Neuronal stem cell (in vitro differentiated cells): Measurements from ENCODE around the gene MPG.

Experiments used
- DNase-seq: peaks from one replicate; pipeline ENCODE4 v3.0.0-alpha.2; 2013; ENCODE audit warnings: low spot score
- H2AFZ ChIP-seq: one replicate; pipeline ENCODE4 v1.6.1; 2013; ENCODE audit warnings: mild to moderate bottlenecking, low read length, inconsistent platforms
- H2AK5ac ChIP-seq: 2 replicates; pipeline ENCODE4 v1.6.1; 2013; ENCODE audit warnings: low read depth, mild to moderate bottlenecking, inconsistent platforms, low read length, moderate library complexity, mixed read lengths
- H2BK120ac ChIP-seq: 2 replicates; pipeline ENCODE4 v1.6.1; 2013; ENCODE audit warnings: low read depth, mild to moderate bottlenecking, inconsistent platforms, low read length, moderate library complexity, mixed read lengths
- H2BK12ac ChIP-seq: one replicate; pipeline ENCODE4 v1.6.1; 2013; ENCODE audit warnings: low read length, inconsistent platforms
- H2BK15ac ChIP-seq: 2 replicates; pipeline ENCODE4 v1.6.1; 2013; ENCODE audit warnings: mild to moderate bottlenecking, low read length, inconsistent platforms, mixed read lengths
- H2BK5ac ChIP-seq: one replicate; pipeline ENCODE4 v1.6.1; 2013; ENCODE audit warnings: inconsistent platforms, mild to moderate bottlenecking, low read length, moderate library complexity
- H3K14ac ChIP-seq: one replicate; pipeline ENCODE4 v1.6.1; 2013; ENCODE audit warnings: low read length, inconsistent platforms
- H3K18ac ChIP-seq: 2 replicates; pipeline ENCODE4 v1.6.1; 2013; ENCODE audit warnings: low read length, inconsistent platforms
- H3K23ac ChIP-seq: 2 replicates; pipeline ENCODE4 v1.6.1; 2013; ENCODE audit warnings: low read depth, mild to moderate bottlenecking, mixed read lengths, low read length, inconsistent platforms; ENCODE audit not compliant: poor library complexity
- H3K27ac ChIP-seq: replicated peaks from 3 replicates; pipeline ENCODE4 v1.5.1; 2013; ENCODE audit warnings: low read length, inconsistent platforms
- H3K27me3 ChIP-seq, 3 experiments: 2 replicates each; pipeline ENCODE4 v1.6.1; 2013; ENCODE audit warnings: low read length in 3 of 3, mild to moderate bottlenecking in 2 of 3, inconsistent platforms in 1 of 3, low read depth in 1 of 3, mixed read lengths in 1 of 3, moderate library complexity in 1 of 3; ENCODE audit not compliant: control insufficient read depth in 3 of 3, insufficient read depth in 3 of 3
- H3K36me3 ChIP-seq, 2 donors: replicated peaks in 1 of 2; 2 replicates each; pipeline ENCODE4 v1.6.1; 2013; ENCODE audit warnings: low read length in 2 of 2; ENCODE audit not compliant: control insufficient read depth in 2 of 2, insufficient read depth in 2 of 2
- H3K4ac ChIP-seq: 2 replicates; pipeline ENCODE4 v1.6.1; 2013; ENCODE audit warnings: inconsistent platforms, mild to moderate bottlenecking, low read length, moderate library complexity
- H3K4me1 ChIP-seq, 2 donors: 1 replicate in 1 of 2; 2 replicates in 1 of 2; pipeline ENCODE4 v1.6.1; 2013; ENCODE audit warnings: low read length in 2 of 2, low read depth in 1 of 2; ENCODE audit not compliant: control insufficient read depth in 2 of 2, insufficient read depth in 1 of 2
- H3K4me2 ChIP-seq: one replicate; pipeline ENCODE4 v1.6.1; 2013; ENCODE audit warnings: mild to moderate bottlenecking, low read length, inconsistent platforms; ENCODE audit not compliant: insufficient read depth, poor library complexity, severe bottlenecking
- H3K4me3 ChIP-seq, 2 donors: 2 replicates each; pipeline ENCODE4 v1.5.1; 2013; ENCODE audit warnings: low read length in 2 of 2, mild to moderate bottlenecking in 2 of 2, inconsistent platforms in 1 of 2, moderate library complexity in 1 of 2
- H3K79me1 ChIP-seq: one replicate; pipeline ENCODE4 v1.6.1; 2013; ENCODE audit warnings: low read depth, mild to moderate bottlenecking, inconsistent platforms, low read length, moderate library complexity
- H3K9ac ChIP-seq: one replicate; pipeline ENCODE4 v1.6.1; 2013; ENCODE audit warnings: mild to moderate bottlenecking, low read depth, low read length, inconsistent platforms; ENCODE audit not compliant: poor library complexity
- H3K9me3 ChIP-seq, 2 donors: replicated peaks in 1 of 2; 2 replicates each; pipeline versions ENCODE3 to v1.6.1; 2013; ENCODE audit warnings: low read length in 2 of 2, mild to moderate bottlenecking in 2 of 2, inconsistent platforms in 1 of 2, low read depth in 1 of 2, mixed read lengths in 1 of 2, moderate library complexity in 1 of 2; ENCODE audit not compliant: control insufficient read depth in 2 of 2, insufficient read depth in 1 of 2
- H4K8ac ChIP-seq: one replicate; pipeline ENCODE4 v1.6.1; 2013; ENCODE audit warnings: low read depth, mild to moderate bottlenecking, inconsistent platforms, low read length, moderate library complexity
- H4K91ac ChIP-seq: one replicate; pipeline ENCODE4 v1.6.1; 2013; ENCODE audit warnings: low read length, low read depth, mild to moderate bottlenecking, inconsistent platforms; ENCODE audit not compliant: poor library complexity
- WGBS, 2 donors: extraction: QIAGEN DNeasy Blood & Tissue Kit; methylation state at CpG; one replicate each; pipeline ENCODE4 v1.1.7; 2013; ENCODE audit warnings: missing lambda C conversion rate in 2 of 2, mixed read lengths in 1 of 2; ENCODE audit not compliant: insufficient read length in 2 of 2, insufficient replicate concordance in 1 of 2; ENCODE audit errors: extremely low coverage in 2 of 2; 5-methylcytosine and 5-hydroxymethylcytosine counted together

The MPG gene

DNA sequence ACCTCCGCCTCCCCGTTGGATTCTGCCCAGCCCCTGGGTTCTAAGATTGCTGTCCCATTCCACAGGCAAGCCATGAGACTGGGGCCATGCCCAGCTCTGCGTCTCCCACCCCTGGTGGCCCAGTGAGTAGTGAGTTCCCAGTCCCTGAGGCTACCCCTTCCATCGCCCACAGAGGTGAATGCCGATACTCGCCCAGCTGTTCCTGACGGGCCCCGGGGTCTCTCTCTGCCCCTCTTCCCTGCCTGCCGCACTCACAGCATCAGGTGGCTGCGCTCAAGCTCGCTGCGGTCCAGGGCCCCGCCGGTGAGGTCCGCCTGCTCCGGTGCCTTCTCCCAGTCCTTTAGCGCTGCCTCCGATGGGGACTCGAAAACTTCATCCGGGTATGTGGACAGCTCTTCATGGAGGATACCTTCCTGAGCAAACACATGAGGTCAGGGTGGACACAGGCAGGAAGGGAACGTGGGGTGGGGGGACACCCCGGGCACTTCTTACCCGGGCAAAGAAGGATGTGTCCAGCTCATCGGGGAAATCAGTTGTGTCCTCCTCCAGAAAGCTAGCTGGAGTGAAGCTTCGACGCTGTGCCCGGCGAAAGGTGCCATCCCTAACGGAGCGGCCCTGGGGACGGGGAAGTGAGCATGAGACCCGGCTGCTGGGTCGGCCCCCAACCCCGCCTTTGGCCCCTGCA, 15.6 kb upstream of the MPG start:
- no peak overlapping the region for H3K4ac ChIP-seq
- H4K91ac ChIP-seq = no peak overlapping the region
- no peak overlapping the region for H3K18ac ChIP-seq
- H3K9me3 ChIP-seq = no peaks in the 10 kb centered on the region
- H3K27me3 ChIP-seq = no peaks in the 10 kb centered on the region
- no peak overlapping the region for H3K4me2 ChIP-seq
- no peak overlapping the region for H2BK5ac ChIP-seq
- H2BK15ac ChIP-seq = no peak overlapping the region
- H3K27ac ChIP-seq = no peak overlapping the region
- no peaks in the 10 kb centered on the region for H3K79me1 ChIP-seq
- H3K23ac ChIP-seq = no peak overlapping the region
- H2AFZ ChIP-seq = no peak overlapping the region
- H3K36me3 ChIP-seq = peaks cover 56 to 71% of the 10 kb centered on the region in 2 donors
- H2BK12ac ChIP-seq = no peak overlapping the region
- H3K4me3 ChIP-seq = no peak overlapping the region
- H2BK120ac ChIP-seq = no peak overlapping the region
- DNase-seq = no peak
- H2AK5ac ChIP-seq = no peak overlapping the region
- H3K14ac ChIP-seq = no peak overlapping the region
- WGBS, 2 donors = no CpG with 5 or more reads among the region's 34 CpGs
- H4K8ac ChIP-seq = no peak overlapping the region
- H3K9ac ChIP-seq = no peak overlapping the region
- peaks cover under 1 to 2% of the 10 kb centered on the region in 2 donors for H3K4me1 ChIP-seq

DNA sequence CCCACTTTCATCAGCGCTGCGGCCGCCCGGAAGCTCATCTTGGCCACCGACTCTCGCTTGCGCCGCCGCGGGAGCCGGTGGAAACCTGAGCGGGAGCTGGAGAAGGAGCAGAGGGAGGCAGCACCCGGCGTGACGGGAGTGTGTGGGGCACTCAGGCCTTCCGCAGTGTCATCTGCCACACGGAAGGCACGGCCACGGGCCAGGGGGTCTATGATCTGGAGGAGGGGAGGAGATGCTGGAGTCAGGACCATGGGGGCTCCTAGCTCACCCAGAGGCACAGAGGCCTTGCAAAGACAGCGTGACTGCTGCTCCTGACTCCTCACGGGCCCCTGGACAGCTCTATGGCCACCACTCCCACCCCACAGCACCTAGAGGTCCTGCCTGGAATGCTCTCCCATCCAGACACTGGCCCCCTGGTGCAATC, 15.0 kb upstream of the MPG start:
- WGBS, 2 donors = no CpG with 5 or more reads among the region's 21 CpGs
- H3K4me2 ChIP-seq = no peak overlapping the region
- H4K91ac ChIP-seq = no peak overlapping the region
- no peak overlapping the region for H2BK120ac ChIP-seq
- peaks cover 52 to 65% of the 10 kb centered on the region in 2 donors for H3K36me3 ChIP-seq
- H3K9me3 ChIP-seq = no peaks in the 10 kb centered on the region
- H3K18ac ChIP-seq = no peak overlapping the region
- no peak overlapping the region for H3K4me3 ChIP-seq
- H3K4me1 ChIP-seq = peaks cover 1 to 7% of the 10 kb centered on the region in 2 donors
- H3K79me1 ChIP-seq = peaks cover 3% of the 10 kb centered on the region
- H3K23ac ChIP-seq = no peak overlapping the region
- no peak overlapping the region for H3K27ac ChIP-seq
- H3K27me3 ChIP-seq = no peaks in the 10 kb centered on the region
- no peak for DNase-seq
- no peak overlapping the region for H2BK5ac ChIP-seq
- no peak overlapping the region for H3K4ac ChIP-seq
- no peak overlapping the region for H2AFZ ChIP-seq
- no peak overlapping the region for H3K14ac ChIP-seq
- H2BK15ac ChIP-seq = no peak overlapping the region
- no peak overlapping the region for H2AK5ac ChIP-seq
- no peak overlapping the region for H3K9ac ChIP-seq
- no peak overlapping the region for H2BK12ac ChIP-seq
- no peak overlapping the region for H4K8ac ChIP-seq

DNA sequence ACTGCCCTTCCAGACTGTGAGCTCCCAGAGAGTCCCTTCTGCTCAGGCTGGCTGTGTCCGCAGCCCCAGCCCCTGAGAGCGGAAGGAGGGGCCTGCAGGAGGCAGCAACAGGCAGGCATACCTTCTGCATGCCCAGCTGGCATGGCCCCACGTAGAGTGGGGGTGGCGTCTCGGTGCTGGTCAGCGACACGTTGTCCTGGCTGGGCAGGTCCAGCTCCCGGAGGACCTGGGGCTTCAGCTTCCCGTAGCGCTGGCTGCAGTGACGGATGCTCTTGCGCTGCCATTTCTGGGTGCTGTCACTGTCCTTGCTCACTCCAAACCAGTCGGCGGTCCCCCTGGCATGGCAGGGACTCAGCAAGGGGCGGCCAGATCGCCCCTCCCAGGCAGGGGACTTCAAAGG, 14.6 kb upstream of the MPG start:
- no peak overlapping the region for H3K4me2 ChIP-seq
- H3K14ac ChIP-seq = no peak overlapping the region
- peaks cover 47 to 61% of the 10 kb centered on the region in 2 donors for H3K36me3 ChIP-seq
- H2BK15ac ChIP-seq = no peak overlapping the region
- H2BK12ac ChIP-seq = no peak overlapping the region
- no peak overlapping the region for H3K4me3 ChIP-seq
- no peak overlapping the region for H3K23ac ChIP-seq
- H3K79me1 ChIP-seq = peaks cover 3% of the 10 kb centered on the region
- H3K27ac ChIP-seq = no peak overlapping the region
- no peak overlapping the region for H3K9ac ChIP-seq
- no peak overlapping the region for H3K18ac ChIP-seq
- H2BK120ac ChIP-seq = no peak overlapping the region
- no peak overlapping the region for H2AFZ ChIP-seq
- no peak overlapping the region for H2AK5ac ChIP-seq
- no peak overlapping the region for H4K8ac ChIP-seq
- no peak overlapping the region for H3K4ac ChIP-seq
- no peaks in the 10 kb centered on the region for H3K27me3 ChIP-seq
- no CpG with 5 or more reads among the region's 16 CpGs for WGBS, 2 donors
- no peak overlapping the region for H2BK5ac ChIP-seq
- H4K91ac ChIP-seq = no peak overlapping the region
- H3K9me3 ChIP-seq = no peaks in the 10 kb centered on the region
- no peak for DNase-seq
- H3K4me1 ChIP-seq = peaks cover 6 to 12% of the 10 kb centered on the region in 2 donors

DNA sequence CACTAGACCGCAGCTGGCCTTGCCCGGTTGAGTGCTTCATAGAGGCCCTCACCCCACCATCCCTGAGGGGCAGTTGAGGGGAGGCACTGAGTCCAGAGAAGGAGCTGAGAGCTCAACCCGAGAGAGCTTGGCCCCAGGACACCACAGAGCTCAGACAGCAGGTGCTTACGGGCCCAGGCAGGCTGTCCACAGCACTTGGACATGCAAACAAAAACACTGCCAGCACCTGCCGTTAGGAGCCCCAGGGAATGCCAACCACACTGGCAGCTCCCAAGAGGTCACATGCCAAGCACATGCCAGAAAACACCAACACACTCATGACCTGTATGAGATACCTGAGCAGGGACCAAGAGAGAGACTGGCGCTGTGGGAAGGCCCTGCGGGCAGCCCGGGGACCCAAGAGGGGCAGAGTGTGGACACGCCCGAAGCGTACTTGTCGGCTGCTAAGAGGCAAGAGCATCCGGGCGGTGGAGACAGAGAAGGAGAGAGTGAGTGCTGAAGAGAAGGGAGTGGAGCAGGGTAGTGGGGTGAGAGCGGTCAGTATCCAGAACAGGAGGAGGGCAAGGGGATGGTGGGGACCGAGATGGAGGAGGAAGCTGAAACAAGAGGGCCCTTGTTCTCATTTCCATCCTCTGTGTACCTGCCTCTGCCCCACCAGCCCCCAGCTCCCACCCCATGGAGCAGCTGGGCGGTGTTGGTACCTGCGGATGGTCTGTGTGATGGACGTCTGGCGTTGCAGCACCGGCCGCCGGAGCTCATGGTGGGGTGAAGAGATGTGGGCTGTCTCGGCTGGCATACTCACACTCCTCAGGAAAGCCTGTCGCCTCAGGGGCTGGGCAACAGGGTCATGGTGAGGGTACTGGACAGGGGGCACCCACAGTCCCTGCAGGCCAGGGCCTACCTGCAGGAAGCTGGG, 13.8 kb upstream of the MPG start:
- Histone ChIP-seq H3K4me1 (peaks cover 13 to 20% of the 10 kb centered on the region in 2 donors), H4K8ac (peak overlapping the region; percentile 32), H3K9ac (no peak overlapping the region), H4K91ac (no peak overlapping the region), H3K27me3 (no peaks in the 10 kb centered on the region), H2BK12ac (no peak overlapping the region), H3K36me3 (peaks cover 39 to 53% of the 10 kb centered on the region in 2 donors), H2BK5ac (peak overlapping the region; percentile 1), H3K23ac (peak overlapping the region; percentile 20), H2AFZ (no peak overlapping the region), H3K9me3 (no peaks in the 10 kb centered on the region), H3K14ac (no peak overlapping the region), H3K27ac (no peak overlapping the region), H3K4me2 (peak overlapping the region; percentile 11), H3K79me1 (peaks cover 3% of the 10 kb centered on the region), H3K18ac (no peak overlapping the region), H2BK15ac (no peak overlapping the region), H3K4me3 (peak overlapping the region in 1 of 2 donors; percentile 4), H2AK5ac (no peak overlapping the region), H3K4ac (no peak overlapping the region), H2BK120ac (no peak overlapping the region)
- no CpG with 5 or more reads among the region's 25 CpGs for WGBS, 2 donors
- DNase-seq = no peak
